A673 (cell line): Measurements from ENCODE around the gene PATJ. TPM values are rescaled to one million over a fixed set of nuclear protein-coding genes. Genes with fewer than 3 reads are reported as not detected.

ENCODE experiments used
- BruUV-seq: library from RNA; stranded (reverse); fragments of 400-500 nt; replicated peaks from 2 replicates; lab custom pipeline; 2021; lab: Mats Ljungman, UMichigan
- CTCF ChIA-PET: fragments of 300-600 bp; sonication (Branson Sonifier 250); formaldehyde crosslinking; loops from one replicate; lab custom pipeline; 2022; ENCODE audit warnings: antibody characterized with exemption; lab: Charles Lee
- POLR2A ChIA-PET: fragments of 300-600 bp; sonication (Branson Sonifier 250); formaldehyde crosslinking; loops from one replicate; lab custom pipeline; 2022; ENCODE audit warnings: antibody characterized with exemption; ENCODE audit not compliant: low non-redundant PET; lab: Charles Lee
- DNase-seq: peaks from one replicate; pipeline ENCODE4 v3.0.0-alpha.2; 2015; ENCODE audit warnings: low spot score
- H3K27ac ChIP-seq: fragments of 200-600 bp; sonication (generic); 2 replicates; pipeline ENCODE4 v1.5.1; 2016; ENCODE audit warnings: mixed run types, low read depth, mild to moderate bottlenecking, mixed read lengths, antibody characterized with exemption, low read length; ENCODE audit not compliant: poor library complexity, severe bottlenecking
- H3K27me3 ChIP-seq: fragments of 200-600 bp; sonication (generic); replicated peaks from 2 replicates; pipeline ENCODE4 v1.6.1; 2017; ENCODE audit warnings: mixed run types, low read depth, mild to moderate bottlenecking, mixed read lengths, antibody characterized with exemption, low read length; ENCODE audit not compliant: insufficient read depth, poor library complexity
- H3K36me3 ChIP-seq: fragments of 200-600 bp; sonication (generic); 2 replicates; pipeline ENCODE4 v1.6.1; 2016; ENCODE audit warnings: mixed run types, mild to moderate bottlenecking, mixed read lengths, antibody characterized with exemption, low read length; ENCODE audit not compliant: insufficient read depth, poor library complexity, severe bottlenecking
- H3K4me1 ChIP-seq: fragments of 200-600 bp; sonication (generic); 2 replicates; pipeline ENCODE4 v1.6.1; 2017; ENCODE audit warnings: mixed run types, mild to moderate bottlenecking, mixed read lengths, antibody characterized with exemption, low read length; ENCODE audit not compliant: insufficient read depth, poor library complexity, severe bottlenecking
- H3K4me3 ChIP-seq: fragments of 200-600 bp; sonication (generic); 2 replicates; pipeline ENCODE4 v1.5.1; 2016; ENCODE audit warnings: low read depth, mixed run types, mild to moderate bottlenecking, mixed read lengths, low read length; ENCODE audit not compliant: poor library complexity, severe bottlenecking
- H3K9me3 ChIP-seq: fragments of 200-600 bp; sonication (generic); 2 replicates; pipeline ENCODE4 v1.6.1; 2016; ENCODE audit warnings: mixed run types, low read depth, mild to moderate bottlenecking, mixed read lengths, antibody characterized with exemption, low read length; ENCODE audit not compliant: poor library complexity, severe bottlenecking
- EZH2 ChIP-seq: fragments of 200-600 bp; sonication (generic); IDR thresholded peaks from 2 replicates; pipeline ENCODE4 v1.6.1; 2017; ENCODE audit warnings: borderline replicate concordance, low read depth, mild to moderate bottlenecking, mixed read lengths, antibody characterized with exemption, low read length; ENCODE audit not compliant: poor library complexity, severe bottlenecking
- intact Hi-C: fragments of 100-400 bp; cut with micrococcal nuclease; formaldehyde crosslinking; loops from one replicate; pipeline ENCODE4 v1.10.0; 2022; ENCODE audit not compliant: unreplicated experiment
- total RNA-seq: library from RNA; stranded (reverse); gene quantifications from 2 replicates; pipeline ENCODE4 v1.2.3, GENCODE V29; 2021
- TF ChIP-seq, protein P1 (sequence below): fragments of 300-800, 200-600 bp; sonication (generic); conservative IDR thresholded peaks from 2 replicates; pipeline ENCODE4 v1.5.1; 2017; ENCODE audit warnings: low read depth, mild to moderate bottlenecking, antibody characterized with exemption, low read length, moderate library complexity, mixed read lengths

Gene PATJ
- total RNA-seq, 1 experiment from 2014 or later, result 6.6 TPM

GRCh38 chr1:62188111-62188510, 445.8 kb downstream of the PATJ start:
- intact Hi-C loops, result no loop called here
- CTCF ChIA-PET, result no interaction called here
- no peak overlapping the region for H3K4me3 ChIP-seq
- H3K27ac ChIP-seq, result no peak overlapping the region
- TF ChIP-seq, protein P1, sequence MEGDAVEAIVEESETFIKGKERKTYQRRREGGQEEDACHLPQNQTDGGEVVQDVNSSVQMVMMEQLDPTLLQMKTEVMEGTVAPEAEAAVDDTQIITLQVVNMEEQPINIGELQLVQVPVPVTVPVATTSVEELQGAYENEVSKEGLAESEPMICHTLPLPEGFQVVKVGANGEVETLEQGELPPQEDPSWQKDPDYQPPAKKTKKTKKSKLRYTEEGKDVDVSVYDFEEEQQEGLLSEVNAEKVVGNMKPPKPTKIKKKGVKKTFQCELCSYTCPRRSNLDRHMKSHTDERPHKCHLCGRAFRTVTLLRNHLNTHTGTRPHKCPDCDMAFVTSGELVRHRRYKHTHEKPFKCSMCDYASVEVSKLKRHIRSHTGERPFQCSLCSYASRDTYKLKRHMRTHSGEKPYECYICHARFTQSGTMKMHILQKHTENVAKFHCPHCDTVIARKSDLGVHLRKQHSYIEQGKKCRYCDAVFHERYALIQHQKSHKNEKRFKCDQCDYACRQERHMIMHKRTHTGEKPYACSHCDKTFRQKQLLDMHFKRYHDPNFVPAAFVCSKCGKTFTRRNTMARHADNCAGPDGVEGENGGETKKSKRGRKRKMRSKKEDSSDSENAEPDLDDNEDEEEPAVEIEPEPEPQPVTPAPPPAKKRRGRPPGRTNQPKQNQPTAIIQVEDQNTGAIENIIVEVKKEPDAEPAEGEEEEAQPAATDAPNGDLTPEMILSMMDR, result no peak
- TF ChIP-seq EZH2, result no peak
- no peaks in the 10 kb centered on the region for H3K9me3 ChIP-seq
- H3K27me3 ChIP-seq, result no peaks in the 10 kb centered on the region
- POLR2A ChIA-PET, result no interaction called here
- DNase-seq, result no peak
- no TSS peak for BruUV-seq
- no peaks in the 10 kb centered on the region for H3K36me3 ChIP-seq
- H3K4me1 ChIP-seq, result no peaks in the 10 kb centered on the region

- no peaks in the 10 kb centered on the region for H3K27me3 ChIP-seq
- H3K4me3 ChIP-seq, result no peak within 1 kb of the TSS
- no peak within 1 kb of the TSS for H3K27ac ChIP-seq
- H3K4me1 ChIP-seq, result no peaks in the 10 kb centered on the region
- no peak for TF ChIP-seq EZH2
- TF ChIP-seq, protein P1, result no peak
- intact Hi-C loops, result no loop called here
- no peaks in the 10 kb centered on the region for H3K36me3 ChIP-seq
- H3K9me3 ChIP-seq, result no peaks in the 10 kb centered on the region
- ChIA-PET CTCF (no interaction called here), POLR2A (no interaction called here)
- no peak for DNase-seq
- BruUV-seq, result no TSS peak
Observed at GRCh38 chr1:62194651-62195544, 452.6 kb downstream of the PATJ start, which contains the start of gene L1TD1. L1TD1 (plus strand) TSS chr1:62194849; CDS start chr1:62206629, 11,780 bp downstream.

GRCh38 chr1:62196086-62196690, 453.9 kb downstream of the PATJ start:
- CTCF ChIA-PET, result interaction anchor here (0.6 kb wide), 1 partner anchor 41 kb away, joined by 3 read pairs; no protein-coding TSS in a partner anchor
- intact Hi-C loops, result no loop called here
- H3K4me3 ChIP-seq, result no peak overlapping the region
- POLR2A ChIA-PET, result no interaction called here
- no TSS peak for BruUV-seq
- no peaks in the 10 kb centered on the region for H3K4me1 ChIP-seq
- no peak overlapping the region for H3K27ac ChIP-seq
- H3K9me3 ChIP-seq, result no peaks in the 10 kb centered on the region
- no peaks in the 10 kb centered on the region for H3K36me3 ChIP-seq
- TF ChIP-seq, protein P1, result no peak
- no peak for TF ChIP-seq EZH2
- no peak for DNase-seq
- H3K27me3 ChIP-seq, result no peaks in the 10 kb centered on the region
